GM10266 (cell line): ENCODE data around the gene CEBPE.

Source experiments
- DNase-seq: peaks from one replicate; pipeline ENCODE4 v3.0.0; 2012; ENCODE audit errors: extremely low spot score
- TF ChIP-seq, protein P1 (sequence below): IDR thresholded peaks from 2 replicates; pipeline ENCODE4 v1.5.1; 2012; ENCODE audit warnings: mild to moderate bottlenecking, low read depth; ENCODE audit not compliant: control insufficient read depth, insufficient read depth; ENCODE audit errors: missing control alignments

Gene CEBPE

DNA sequence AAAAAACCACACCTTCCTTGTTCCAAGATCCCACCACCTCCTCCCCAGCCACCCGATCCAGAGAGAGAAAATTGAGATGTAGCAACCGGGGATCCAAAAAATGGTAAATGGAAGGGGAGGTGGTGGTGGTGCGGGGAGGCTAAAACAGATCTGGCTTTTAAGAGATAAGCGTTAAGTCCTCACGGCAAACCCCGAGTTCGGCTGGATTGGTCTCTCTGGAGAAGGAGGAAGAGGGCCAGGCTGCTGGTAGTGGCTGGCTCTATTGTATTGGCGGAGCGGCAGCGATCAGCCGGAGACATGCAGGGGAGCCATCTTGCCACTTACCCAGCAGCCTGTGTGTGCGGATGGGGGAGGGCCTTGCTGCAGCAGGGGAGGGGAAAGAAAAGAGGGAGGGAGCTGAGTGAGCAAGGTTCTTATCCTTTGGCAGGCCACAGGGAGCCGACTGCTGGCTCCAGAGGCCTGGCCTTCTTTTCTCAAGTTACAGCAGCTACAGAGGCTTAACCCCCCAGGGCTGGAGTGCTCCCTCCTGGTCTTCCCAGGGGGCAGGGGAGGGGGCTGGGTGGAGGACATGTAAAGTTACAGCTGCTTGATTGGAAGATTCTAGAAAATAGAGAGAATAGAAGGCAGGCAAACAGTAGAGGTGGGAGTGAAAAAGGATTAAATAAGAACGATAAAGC lies 47.7 kb downstream of the CEBPE start:
- TF ChIP-seq, protein P1, sequence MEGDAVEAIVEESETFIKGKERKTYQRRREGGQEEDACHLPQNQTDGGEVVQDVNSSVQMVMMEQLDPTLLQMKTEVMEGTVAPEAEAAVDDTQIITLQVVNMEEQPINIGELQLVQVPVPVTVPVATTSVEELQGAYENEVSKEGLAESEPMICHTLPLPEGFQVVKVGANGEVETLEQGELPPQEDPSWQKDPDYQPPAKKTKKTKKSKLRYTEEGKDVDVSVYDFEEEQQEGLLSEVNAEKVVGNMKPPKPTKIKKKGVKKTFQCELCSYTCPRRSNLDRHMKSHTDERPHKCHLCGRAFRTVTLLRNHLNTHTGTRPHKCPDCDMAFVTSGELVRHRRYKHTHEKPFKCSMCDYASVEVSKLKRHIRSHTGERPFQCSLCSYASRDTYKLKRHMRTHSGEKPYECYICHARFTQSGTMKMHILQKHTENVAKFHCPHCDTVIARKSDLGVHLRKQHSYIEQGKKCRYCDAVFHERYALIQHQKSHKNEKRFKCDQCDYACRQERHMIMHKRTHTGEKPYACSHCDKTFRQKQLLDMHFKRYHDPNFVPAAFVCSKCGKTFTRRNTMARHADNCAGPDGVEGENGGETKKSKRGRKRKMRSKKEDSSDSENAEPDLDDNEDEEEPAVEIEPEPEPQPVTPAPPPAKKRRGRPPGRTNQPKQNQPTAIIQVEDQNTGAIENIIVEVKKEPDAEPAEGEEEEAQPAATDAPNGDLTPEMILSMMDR, result no peak
- DNase-seq, result peak; percentile 86

DNA sequence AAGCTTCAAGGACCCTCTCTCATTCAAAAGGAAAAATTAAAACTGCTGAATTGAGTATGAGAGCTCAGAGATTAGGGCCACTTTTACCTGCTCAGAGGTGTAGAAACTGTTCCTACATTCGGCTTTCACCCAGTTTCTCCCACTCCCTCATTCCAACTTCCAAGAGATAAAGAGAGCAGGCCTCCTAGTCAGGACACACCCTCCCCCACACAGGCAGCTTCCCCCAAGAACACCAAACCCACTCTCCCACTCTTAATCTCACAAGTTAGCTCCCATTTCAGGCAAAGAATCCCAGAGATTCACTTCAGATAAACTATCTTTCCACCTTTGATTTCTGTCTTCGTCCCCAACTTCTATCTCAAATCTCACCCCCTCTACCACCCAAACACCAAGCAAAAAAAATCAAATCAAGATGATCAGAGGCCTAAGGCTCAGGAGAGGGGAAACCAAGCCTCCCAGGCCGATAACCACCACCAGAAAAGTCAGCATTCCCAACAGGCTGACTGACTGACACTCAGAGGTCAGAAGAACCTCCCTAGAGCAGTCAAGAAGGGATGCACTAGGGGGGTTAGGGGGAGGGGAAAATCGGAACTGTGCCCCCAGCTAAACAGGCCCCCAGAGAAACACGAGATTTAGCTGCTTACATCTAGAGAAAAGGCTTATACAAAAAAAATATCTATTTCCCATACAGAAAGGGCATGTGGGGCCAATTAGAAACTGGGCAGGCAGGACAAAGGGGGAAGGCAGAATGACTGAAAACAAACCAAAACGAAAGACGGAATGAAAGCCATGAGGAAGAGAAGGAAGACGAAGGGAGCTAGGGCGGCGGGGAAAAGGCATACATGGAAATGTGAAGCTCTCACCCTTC lies 48.6 kb downstream of the CEBPE start:
- DNase-seq, result no peak
- TF ChIP-seq, protein P1, result peak; percentile 3

DNA sequence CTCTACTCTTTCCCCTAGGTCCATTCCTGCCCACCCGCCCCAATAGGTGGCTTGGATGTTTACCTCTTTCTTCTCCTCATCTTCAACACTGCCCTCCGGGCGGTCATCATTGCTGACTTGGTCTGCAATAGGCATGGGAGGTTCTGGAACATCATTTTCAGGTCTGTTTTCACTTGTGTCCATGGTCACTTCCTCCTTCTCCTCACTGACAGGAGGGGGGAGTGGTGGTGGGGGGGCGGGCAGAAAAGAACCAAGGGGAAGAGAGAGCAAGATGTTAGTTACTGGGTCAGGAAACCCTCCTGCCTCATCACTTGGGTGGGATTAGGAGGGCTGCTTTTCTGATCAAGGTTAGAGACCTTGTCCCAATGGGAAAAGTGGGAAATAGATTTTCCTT lies 49.6 kb downstream of the CEBPE start:
- TF ChIP-seq, protein P1, result no peak

DNA sequence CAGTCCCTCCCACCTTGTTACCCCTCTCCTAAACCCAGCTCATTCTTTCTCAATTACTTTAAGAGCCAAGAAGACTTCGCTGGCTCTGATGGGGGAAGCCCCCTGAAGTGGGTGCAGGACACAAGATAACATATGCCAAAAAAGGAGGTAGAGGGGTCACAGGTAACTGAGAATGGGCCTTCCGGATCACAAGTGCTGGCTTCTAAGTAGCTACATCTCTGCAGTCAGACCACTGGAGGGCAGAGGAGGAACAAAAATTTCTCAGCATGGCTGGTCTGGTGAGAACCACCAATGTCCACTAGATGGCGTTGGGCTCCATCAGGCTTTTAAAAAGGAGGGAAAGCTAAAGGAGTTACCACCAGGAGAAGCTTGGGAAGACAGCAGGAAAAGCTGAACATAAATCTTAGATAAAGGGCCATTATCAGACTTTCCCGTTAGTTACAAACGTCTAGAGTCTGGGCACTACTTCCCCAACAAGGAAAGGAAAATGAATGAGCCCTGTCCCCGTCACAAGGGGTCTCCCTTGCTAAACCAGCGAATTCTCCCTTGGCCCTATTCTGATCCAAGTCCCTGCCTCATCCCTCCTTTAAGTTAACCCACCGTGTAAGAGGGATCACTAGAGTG lies 50.2 kb downstream of the CEBPE start:
- peak; percentile 90 for DNase-seq
- TF ChIP-seq, protein P1, result peak; percentile 98

More for the DNA sequence above, 49.6 kb downstream of the CEBPE start:
- no peak for DNase-seq

DNA sequence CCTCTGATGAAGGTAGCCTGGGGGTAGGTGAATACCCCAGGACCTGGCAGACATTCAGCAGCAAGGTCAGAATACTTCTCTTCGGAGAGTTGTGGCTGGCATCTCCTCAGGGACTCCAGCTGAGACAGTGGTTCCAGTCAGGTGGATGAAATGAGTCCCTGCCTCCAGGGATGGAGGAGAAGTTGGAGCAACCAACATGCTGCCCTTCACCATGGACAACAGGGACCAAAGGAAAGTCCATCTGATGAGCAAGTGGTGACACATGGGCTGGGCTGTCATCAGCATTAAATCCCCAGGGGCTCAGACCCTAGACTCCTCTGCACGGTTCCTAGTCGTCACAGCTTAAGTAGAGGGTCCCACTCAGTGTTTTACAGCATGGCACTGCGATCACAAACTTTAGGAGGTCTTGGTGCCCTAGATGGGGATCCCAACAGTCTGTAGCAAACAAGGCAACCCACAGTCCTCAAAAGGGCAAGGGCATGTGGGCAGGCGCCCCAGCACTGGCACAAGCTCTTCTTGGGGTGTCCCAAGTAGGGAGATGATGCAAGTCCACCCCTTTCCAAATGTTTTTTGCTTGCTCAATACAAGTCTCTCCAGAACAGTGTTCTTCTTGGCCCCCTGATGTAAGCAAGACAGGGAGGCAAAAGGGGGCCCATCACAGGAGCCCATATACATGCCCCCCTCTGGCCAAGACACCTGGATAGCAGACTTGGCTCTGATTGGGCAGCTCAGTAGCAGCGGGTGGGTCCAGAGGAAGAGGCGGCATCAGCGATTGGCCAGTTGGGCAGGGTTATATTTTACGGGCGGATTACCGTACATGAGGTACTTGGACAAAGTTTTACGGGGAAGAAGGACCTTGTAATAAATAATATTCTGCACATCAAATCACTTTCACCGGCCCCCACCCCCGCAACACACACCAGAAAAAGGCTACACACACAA lies 50.9 kb downstream of the CEBPE start:
- TF ChIP-seq, protein P1, result no peak
- peak; percentile 10 for DNase-seq
